PFSK-1 (cell line): Measurements from ENCODE around the gene EFEMP1.

Experiments used
- POLR2AphosphoS5 ChIP-seq: IDR thresholded peaks from 2 replicates; pipeline ENCODE4 v1.6.1; 2012; ENCODE audit warnings: low read depth, mild to moderate bottlenecking, control low read depth, low read length, moderate library complexity
- SIN3A ChIP-seq: IDR thresholded peaks from 2 replicates; pipeline ENCODE4 v1.6.1; 2012; ENCODE audit warnings: mild to moderate bottlenecking, low read length, moderate library complexity, borderline replicate concordance; ENCODE audit not compliant: insufficient read depth
- TAF1 ChIP-seq: IDR thresholded peaks from 2 replicates; pipeline ENCODE4 v1.6.1; 2012; ENCODE audit warnings: low read length, control low read depth, borderline replicate concordance; ENCODE audit not compliant: insufficient read depth
- TF ChIP-seq, protein P1 (sequence below), 2 experiments: IDR thresholded peaks; 2 replicates each; pipeline versions ENCODE4 v1.6.1 to v1.8.0; 2011 to 2012; ENCODE audit warnings: low read depth in 2 of 2, low read length in 2 of 2, control low read depth in 1 of 2, inconsistent platforms in 1 of 2, mild to moderate bottlenecking in 1 of 2, moderate library complexity in 1 of 2; ENCODE audit not compliant: insufficient read depth in 1 of 2

DNA sequence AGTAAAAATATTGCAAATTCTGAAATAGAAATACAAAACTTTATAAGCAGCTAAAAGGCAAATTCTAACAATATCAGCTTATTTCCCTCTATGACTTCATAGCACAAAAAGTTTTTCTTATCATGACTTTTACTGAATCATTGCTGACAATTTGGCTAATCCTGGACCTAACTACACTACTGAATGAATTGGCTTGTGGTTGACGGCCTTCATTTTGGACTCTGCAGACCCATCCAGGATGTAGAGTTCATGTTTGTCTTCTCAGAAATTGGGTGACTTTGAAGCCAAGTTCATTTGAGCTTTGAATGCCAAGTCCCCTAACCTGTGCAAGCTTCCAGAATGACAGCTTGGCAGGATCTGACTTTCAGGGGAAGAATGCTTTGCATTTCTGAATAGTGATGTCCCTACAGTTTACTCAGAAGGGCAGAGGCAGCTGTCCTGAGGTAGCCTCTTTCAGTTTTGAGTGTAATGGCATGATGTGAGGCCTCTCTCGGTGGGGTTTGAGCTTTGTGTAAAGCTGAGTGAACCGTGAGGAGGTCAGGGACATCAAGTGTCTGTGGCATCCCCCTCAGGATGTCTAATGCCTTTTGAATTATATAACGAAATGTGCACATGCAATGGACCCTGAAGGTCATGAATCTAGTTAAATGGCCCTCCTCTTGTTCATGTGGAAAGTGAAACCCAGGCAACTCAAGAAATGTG lies 48.0 kb downstream of the EFEMP1 start:
- TF ChIP-seq SIN3A (no peak), TAF1 (no peak), POLR2AphosphoS5 (no peak)
- TF ChIP-seq, protein P1, sequence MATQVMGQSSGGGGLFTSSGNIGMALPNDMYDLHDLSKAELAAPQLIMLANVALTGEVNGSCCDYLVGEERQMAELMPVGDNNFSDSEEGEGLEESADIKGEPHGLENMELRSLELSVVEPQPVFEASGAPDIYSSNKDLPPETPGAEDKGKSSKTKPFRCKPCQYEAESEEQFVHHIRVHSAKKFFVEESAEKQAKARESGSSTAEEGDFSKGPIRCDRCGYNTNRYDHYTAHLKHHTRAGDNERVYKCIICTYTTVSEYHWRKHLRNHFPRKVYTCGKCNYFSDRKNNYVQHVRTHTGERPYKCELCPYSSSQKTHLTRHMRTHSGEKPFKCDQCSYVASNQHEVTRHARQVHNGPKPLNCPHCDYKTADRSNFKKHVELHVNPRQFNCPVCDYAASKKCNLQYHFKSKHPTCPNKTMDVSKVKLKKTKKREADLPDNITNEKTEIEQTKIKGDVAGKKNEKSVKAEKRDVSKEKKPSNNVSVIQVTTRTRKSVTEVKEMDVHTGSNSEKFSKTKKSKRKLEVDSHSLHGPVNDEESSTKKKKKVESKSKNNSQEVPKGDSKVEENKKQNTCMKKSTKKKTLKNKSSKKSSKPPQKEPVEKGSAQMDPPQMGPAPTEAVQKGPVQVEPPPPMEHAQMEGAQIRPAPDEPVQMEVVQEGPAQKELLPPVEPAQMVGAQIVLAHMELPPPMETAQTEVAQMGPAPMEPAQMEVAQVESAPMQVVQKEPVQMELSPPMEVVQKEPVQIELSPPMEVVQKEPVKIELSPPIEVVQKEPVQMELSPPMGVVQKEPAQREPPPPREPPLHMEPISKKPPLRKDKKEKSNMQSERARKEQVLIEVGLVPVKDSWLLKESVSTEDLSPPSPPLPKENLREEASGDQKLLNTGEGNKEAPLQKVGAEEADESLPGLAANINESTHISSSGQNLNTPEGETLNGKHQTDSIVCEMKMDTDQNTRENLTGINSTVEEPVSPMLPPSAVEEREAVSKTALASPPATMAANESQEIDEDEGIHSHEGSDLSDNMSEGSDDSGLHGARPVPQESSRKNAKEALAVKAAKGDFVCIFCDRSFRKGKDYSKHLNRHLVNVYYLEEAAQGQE (IDR thresholded peaks at IDR 0.05; ENCODE audit: insufficient read depth in 1 of 2, low read depth in 2 of 2, low read length in 2 of 2): no peak
